GM12891 (cell line): ENCODE data around the gene PALM2AKAP2.

Experiments
- POLR2A ChIP-seq: IDR thresholded peaks from 2 replicates; pipeline ENCODE4 v1.6.1; 2011; ENCODE audit warnings: low read depth, low read length, control low read depth
- POLR2AphosphoS5 ChIP-seq: IDR thresholded peaks from 2 replicates; pipeline ENCODE4 v1.6.1; 2011; ENCODE audit warnings: low read depth, low read length, control low read depth
- POU2F2 ChIP-seq: IDR thresholded peaks from 2 replicates; pipeline ENCODE4 v1.6.1; 2011; ENCODE audit warnings: low read depth, mild to moderate bottlenecking, control low read depth, low read length, moderate library complexity

GRCh38 chr9:109781086-109781485 lies 1.1 kb downstream of the PALM2AKAP2 start:
- TF ChIP-seq POLR2A (no peak), POLR2AphosphoS5 (no peak), POU2F2 (no peak)
